KG1 (cell line): Measurements from ENCODE around the gene FAM167B.

Experiments used
- DNase-seq: peaks from one replicate; lab custom pipeline; 2025; lab: John Stamatoyannopoulos, UW

Gene FAM167B

DNA sequence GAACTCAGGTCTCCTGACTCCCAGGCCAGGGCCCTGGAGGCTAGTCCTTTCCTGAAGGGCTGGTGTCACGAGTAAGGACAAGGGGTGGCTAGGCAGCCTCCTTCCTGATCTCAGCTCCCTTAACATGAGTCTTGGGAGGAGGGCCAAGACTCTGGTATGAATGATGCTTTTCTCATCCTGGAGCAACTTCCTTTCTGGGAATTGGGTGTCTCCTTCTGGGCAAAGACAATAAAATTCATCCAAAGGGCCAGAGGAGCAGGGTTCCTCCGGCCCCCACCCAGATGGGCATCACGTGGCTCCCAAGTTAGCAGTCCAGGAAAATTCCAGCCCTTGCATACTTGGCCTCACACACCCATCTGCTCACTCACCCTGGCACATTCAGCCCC, at the start of gene FAM167B:
TSS of gene FAM167B (plus strand) at position 335 of the 386 bp plus-strand sequence. CDS start 200 bp downstream, outside the sequence.
- DNase-seq: no peak

DNA sequence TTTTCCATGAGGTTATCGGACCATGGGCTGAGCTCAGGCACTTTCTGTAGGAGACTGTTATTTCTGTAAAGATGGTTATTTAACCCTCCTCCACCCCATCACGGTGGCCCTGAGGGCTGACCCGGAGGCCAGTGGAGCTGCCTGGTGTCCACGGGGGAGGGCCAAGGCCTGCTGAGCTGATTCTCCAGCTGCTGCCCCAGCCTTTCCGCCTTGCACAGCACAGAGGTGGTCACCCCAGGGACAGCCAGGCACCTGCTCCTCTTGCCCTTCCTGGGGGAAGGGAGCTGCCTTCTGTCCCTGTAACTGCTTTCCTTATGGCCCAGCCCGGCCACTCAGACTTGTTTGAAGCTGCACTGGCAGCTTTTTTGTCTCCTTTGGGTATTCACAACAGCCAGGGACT, 49.2 kb upstream of the FAM167B start:
- no peak for DNase-seq

GRCh38 chr1:32198237-32199042, 48.6 kb upstream of the FAM167B start:
- DNase-seq: no peak

DNA sequence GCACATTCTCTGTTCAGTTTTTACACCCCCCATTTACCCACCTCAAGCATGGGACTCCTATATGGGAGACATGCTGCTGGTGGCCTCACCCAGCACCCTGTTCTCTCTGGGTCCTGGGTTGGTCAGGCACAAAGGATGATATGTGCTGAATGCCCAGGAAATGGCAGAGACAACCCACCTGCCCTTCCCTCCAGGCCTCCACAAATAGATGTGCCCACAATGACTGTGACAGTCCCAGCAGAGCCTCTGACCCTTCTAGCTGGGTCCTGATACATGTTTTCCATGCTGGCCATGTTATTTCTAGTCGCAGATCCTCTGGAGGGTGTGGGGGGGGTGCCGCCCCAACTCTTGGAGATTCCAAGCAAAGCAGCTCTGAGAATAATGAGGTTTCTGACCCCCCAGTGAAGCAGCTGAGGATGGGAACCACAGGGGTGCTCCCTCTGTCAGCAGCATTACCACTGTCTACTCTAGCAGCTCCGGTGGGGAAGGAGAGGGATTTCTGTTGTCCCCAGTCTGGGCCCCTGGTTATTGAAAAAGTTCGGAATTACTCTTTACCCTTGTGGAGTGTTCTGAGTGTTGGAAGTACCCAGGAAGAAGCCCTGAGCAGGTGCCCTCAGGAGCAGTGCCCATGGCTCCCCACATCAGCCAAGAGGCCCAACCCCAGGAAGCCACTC, 47.8 kb upstream of the FAM167B start:
- no peak for DNase-seq

- no peak for DNase-seq
Measured at GRCh38 chr1:32199717-32200072, 47.3 kb upstream of the FAM167B start.

GRCh38 chr1:32200226-32201010, 46.6 kb upstream of the FAM167B start, which contains the start of gene CCDC28B:
Gene CCDC28B (plus strand): TSS chr1:32200595. CDS start chr1:32201936, 1,341 bp downstream.
- no peak for DNase-seq

GRCh38 chr1:32201011-32201855, 45.8 kb upstream of the FAM167B start:
- DNase-seq: peak; percentile 23

DNA sequence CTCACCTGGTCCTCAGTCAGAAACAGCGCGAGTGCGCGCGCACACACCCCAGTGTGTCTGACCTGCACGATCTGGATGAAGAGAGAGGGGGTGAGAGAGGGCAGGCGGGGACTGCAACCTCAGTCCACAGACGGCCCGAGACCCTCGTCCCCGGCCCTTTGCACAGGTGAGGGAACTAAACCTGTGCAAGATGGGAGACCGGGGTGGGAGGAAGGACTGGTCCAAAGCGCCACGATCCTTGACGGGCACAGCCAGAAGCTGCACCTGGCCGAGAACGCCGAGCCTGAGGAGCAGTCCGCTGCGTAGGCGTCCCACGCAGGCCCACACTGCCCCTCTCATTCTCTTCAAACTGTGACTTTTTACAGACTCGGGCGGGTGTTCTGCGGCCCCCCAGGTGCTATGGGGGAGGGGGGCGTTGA, 42.1 kb upstream of the FAM167B start:
- no peak for DNase-seq

- peak; percentile 78 for DNase-seq
Measured at GRCh38 chr1:32205401-32206370, 41.3 kb upstream of the FAM167B start, which contains the start of gene IQCC. Gene IQCC (plus strand): TSS chr1:32205671. CDS start chr1:32205682, 11 bp downstream.

DNA sequence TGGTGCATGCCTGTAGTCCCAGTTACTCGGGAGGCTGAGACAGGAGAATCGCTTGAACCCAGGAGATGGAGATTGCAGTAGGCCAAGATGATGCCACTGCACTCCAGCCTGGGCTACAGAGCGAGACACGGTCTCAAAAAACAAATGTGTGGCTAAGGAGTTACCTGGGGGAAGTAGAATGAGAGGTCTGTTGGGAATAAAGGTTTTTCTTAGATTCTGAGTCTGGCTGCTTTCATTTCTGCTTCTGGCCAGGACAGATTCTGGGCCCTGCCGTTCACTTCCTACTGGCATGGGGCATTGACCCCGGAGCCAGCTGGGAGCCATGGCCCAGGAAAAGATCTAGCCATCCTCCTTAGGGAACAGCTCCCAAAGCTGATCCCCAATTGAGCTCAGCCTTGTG, 38.6 kb upstream of the FAM167B start:
- DNase-seq: no peak

DNA sequence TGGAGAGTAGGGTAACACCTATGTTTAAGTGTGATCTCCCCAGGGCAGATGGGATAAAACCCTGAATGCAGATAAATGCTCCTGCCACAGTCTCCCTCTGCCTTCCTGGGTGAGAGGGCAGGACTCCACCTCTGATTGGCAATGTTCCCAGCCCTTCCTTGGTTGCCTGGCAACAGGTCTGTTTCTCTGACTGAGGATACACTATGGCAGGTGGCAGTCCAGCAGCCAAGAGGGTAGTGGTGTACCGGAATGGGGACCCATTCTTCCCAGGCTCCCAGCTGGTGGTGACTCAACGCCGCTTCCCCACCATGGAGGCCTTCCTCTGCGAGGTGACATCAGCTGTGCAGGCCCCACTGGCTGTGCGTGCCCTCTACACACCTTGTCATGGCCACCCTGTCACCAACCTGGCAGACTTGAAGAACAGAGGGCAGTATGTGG, 38.1 kb upstream of the FAM167B start, which contains the start of gene DCDC2B:
TSS of gene DCDC2B (plus strand) at position 199 of the 438 bp plus-strand sequence. CDS start at position 204, 5 bp downstream.
- no peak for DNase-seq

GRCh38 chr1:32215629-32216480, 31.2 kb upstream of the FAM167B start:
- DNase-seq: peak; percentile 27

DNA sequence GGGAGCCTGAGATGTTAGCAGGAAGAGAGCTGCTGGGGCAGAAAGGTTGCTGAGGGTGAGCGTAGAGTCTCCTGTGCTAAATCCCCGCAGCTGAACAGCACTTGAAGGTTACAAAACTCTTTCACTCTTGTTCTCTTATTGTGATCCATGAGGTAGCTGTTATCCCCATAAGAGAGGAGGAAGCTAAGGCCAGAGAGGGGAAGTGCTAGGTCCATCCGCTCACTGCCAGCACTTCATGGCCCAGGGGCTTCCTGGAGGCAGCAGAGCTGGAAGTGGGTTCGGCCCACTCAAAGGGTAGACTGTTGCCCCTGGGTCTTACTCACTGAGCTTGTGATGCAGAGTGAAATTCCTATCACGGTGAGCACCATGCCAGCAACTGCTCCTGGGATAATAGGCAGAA, 30.5 kb upstream of the FAM167B start:
- DNase-seq: no peak

DNA sequence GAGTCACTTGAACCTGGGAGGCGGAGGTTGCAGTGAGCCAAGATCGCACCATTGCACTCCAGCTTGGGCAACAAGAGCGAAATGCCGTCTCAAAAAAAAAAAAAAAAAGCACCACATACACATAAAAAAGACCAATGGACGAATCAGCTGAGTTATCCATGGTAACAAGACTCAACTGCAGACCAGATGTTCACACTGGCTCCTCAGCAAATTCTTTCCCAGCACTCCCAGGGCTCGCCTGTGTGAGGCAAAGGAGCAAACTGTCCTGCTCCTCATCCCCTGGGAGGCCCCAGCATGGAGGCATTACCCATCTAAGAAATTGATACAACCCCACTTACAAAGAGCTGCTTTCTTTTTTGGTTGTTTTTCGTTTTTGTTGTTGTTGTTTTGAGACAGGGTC, 28.0 kb upstream of the FAM167B start:
- DNase-seq: no peak

GRCh38 chr1:32220746-32221580, 26.1 kb upstream of the FAM167B start:
- no peak for DNase-seq

DNA sequence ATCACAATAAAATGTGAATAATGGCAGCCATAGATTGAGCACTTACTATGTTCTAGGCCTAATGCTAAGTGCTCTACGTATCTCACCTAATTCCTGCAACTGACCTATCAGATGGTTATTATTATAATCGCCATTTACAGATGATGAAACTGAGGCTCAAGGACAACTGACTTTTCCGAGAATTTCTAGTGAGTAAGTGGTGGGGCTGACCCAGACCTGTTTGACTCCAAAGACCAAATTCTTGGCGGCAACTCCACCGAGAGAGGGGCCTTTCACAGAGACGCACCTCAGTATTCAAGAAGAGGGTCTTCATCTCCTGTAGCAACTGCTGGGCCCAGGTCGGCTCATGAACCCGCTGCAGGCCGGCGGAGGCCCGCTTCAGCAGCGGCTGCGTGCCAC, 25.4 kb upstream of the FAM167B start:
- no peak for DNase-seq

- peak; percentile 65 for DNase-seq
Measured at GRCh38 chr1:32221980-32222755, 24.9 kb upstream of the FAM167B start, which contains the start of the genes EIF3I and TMEM234. Gene EIF3I (plus strand): TSS chr1:32222407. CDS start chr1:32222442, 35 bp downstream. Gene TMEM234 (minus strand): TSS chr1:32222353. CDS start chr1:32222322, 31 bp downstream.
